NCI-H446 (cell line): Measurements from ENCODE around the gene UXT.
"Not testable (repeated sequence)": the region's sequence is repeated elsewhere in the genome, so short reads cannot be mapped to it uniquely, and the experiment has no call there.

Source experiments
- DNase-seq, 2 experiments: peaks; one replicate each; lab custom pipeline; 2025; lab: John Stamatoyannopoulos, UW

Gene UXT, protein sequence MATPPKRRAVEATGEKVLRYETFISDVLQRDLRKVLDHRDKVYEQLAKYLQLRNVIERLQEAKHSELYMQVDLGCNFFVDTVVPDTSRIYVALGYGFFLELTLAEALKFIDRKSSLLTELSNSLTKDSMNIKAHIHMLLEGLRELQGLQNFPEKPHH

GRCh38 chrX:47658684-47659420 lies at the start of gene UXT:
UXT (minus strand) TSS chrX:47659180; CDS start chrX:47658927, 253 bp downstream.
- peak; percentile 89 to 94 for DNase-seq

DNA sequence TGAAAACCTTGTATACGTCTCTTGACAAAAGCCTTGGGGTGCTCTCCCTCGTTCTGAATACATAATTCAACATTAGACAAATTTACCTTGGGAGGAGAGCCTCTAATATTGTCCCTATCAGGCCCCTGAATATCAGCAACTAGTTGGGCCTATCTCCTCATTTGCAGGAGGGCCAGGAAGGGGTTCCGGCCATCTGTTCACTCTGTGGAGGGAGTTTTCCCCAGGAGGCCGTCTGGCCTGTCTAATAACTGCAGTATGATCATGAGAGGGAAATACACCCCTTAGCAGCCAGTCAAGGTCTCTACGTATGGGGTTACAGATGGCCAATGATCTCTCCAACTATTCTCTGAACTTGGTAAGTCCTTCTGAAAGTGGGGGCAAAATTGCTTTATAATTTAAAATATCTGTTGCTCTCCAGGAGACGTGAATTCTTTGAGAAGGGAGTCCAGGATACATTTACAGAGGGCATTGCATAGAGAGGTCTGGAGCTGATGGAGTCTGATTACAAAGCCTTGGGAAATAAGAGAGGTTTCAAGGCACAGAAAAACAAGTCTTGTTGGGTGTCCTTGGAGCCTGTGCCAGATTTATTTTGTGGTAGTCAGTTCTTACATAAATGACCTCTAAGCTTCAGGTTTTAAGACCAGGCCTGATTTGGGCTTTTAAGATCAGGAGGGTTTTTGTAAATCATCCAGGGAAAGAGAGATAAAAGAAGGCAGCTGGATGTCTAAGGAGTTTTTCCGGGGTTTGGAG lies 48.2 kb upstream of the UXT start:
- DNase-seq: no peak

DNA sequence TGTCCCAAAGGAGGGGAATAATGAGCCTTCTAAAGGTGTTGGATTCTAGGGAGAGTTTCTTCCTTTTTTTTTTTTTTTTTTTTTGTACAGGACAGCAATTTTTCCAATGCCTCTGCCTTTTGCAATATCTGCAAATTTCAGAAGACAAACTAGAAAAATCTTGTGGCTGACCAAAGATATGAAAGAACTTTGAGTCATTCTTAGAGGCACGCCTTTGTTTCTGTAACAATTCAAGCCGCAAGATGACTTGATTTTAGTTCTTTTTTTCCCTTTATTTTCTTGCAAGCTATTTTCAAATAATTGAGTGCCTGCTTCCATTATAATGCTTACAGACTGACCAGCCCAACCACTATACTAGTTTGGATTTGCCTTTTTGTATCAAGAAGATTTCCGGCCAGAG lies 47.6 kb upstream of the UXT start:
- DNase-seq: no peak

DNA sequence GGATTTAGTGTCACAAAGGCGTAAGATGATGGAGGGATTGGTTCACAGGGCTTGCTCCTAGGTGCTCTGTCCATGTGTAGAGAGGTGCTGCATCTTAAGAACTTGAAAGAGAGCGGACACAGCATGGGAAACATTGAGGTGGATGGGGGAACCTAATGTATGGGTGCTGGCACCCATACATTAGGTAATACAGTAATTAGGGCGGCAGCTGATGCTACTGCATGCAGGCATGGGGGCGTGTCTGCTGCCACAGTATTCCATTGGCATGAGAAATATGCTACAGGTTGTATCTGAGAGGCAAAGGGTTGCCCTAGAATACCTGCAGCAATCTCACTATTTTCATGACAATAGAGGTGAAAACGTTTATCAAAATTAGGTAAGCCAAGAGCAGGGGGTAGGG lies 45.8 kb upstream of the UXT start:
- DNase-seq: no peak

DNA sequence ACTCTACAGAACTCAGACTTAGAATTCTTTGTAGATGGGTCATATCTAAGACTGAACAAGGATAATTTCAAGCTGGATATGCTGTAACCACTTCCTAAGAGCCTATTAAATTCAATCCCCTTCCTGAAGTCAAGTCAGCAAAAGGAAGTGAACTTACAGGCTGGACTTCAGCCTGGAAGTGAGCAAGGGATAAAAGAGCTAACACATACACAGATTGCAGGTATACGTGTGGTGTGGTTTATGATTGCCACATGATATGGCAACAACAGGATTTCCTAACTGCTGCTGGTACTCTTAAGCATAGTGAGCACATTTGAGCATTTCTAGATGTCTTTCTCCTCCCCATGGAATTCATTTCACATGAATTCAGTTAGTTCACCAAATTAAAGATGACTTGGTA lies 38.2 kb upstream of the UXT start:
- no peak for DNase-seq

GRCh38 chrX:47690175-47690574 lies 31.2 kb upstream of the UXT start:
- no peak for DNase-seq

DNA sequence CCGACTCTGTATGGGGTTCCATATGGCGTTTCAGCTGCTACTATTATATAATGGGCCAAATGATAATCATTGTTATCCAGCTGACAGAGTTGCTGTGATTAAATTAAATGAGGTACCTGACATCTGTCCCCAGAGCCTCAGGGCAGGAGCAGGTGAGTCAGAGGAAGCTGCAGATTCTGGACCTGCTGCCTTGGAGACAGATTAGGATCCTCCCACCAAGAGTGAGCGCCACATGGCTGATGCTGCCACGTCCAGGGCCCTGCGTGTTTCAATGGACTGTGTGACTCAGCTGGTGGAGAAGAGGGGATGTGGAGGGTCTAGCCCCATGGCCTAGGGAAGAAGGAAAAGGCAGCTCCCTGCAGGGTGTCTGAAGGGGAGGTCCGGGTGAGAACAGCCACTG lies 28.3 kb upstream of the UXT start:
- no peak for DNase-seq

- DNase-seq: no peak
These were observed 24.8 kb upstream of the UXT start for GRCh38 chrX:47683829-47684205.

DNA sequence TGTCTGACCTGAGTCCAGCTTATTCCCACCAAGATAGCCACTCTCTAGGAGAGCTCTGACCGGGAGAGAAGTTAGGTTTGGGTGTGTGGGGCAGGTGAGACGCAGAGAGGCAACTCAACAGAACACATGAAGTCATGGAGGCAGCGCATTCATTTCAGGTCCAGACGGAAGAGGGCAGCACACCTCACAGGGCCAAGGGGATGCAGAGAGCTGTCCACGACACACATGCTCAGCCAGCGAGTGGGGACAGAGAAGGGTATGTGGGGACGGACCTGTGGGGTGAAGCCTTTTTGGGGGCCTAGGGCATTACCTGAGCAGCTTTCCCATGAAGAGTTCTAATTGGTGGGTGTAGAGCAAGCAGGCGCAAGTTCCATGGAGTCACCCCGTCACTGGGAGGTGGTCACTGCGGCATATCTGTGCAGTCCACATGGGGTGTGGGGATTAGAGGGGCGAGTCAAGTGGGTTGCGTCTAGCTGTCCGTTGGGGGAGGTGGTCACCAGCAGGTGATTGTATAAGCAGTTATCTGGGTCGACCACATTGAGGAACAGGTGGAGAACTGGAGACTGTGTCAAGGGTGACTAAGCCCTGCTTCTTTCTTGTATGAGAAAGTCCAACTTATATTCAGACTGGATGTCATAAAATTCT lies 24.3 kb upstream of the UXT start:
- no peak for DNase-seq

- not testable (repeated sequence) for DNase-seq
These were observed 17.2 kb upstream of the UXT start for GRCh38 chrX:47675959-47676859.

GRCh38 chrX:47674776-47675175 lies 15.8 kb upstream of the UXT start:
- DNase-seq: no peak

GRCh38 chrX:47665797-47666196 lies 6.8 kb upstream of the UXT start:
- not testable (repeated sequence) for DNase-seq

DNA sequence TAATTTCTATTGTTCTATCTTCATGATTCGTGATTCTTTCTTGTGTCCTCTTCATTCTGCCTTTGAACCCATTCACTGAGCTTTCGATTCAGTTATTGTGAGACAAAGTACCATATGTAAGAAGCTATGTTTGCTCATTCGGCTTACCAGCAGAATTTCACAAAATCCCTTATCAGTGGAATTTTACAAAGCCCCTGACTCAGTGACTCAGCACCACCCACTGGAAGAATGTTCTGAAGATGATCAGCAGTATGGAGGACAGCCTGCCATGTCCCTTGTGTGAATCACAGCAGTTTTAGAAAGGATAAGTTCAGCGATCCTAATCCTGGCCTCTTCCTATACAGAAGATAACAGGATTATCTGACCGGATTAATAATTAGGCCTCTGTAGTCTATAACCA lies 5.8 kb upstream of the UXT start:
- DNase-seq: no peak

DNA sequence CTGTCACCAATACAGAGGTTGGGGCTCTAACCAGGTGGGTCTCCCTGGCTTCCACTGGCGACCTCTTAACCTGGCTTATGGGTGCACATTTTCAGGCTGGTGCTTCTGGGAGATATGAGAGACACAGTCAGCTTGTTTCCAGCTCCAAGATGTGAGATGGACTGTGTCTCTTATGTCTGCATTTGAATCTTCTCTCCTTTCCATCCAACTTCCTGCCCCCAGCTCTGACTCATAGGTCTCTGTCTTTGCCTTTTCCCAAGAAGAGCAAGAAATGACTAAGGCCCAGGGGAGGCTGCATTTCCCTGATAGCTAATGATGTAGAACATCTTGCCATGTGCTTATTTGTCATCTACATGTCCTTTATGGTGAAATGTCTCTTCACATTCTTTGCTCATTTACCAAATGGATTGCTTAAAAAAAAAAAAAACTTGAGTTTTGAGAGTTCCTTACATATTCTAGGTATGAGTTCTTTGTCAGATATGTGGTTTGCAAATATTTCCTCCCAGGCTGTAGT lies 3.2 kb upstream of the UXT start:
- DNase-seq: no peak

DNA sequence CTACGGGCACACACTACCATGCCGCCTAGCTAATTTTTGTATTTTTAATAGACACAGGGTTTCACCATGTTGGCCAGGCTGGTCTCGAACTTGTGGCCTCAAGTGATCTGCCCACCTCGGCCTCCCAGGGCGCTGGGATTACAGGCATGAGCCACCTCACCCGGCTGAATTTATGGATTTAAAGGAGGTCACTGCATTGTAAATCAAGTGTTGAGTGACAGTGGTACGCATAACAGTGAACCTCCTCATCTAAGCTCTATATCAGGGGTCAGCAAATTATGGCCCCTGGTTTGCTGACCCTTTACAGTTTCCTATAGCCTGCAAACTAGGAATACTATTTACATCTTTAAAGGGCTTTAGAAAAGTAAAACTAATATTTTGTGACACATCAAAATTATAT lies 2.6 kb upstream of the UXT start:
- DNase-seq: no peak

- no peak for DNase-seq
These were observed 394 bp upstream of the UXT start for GRCh38 chrX:47659421-47659726.

DNA sequence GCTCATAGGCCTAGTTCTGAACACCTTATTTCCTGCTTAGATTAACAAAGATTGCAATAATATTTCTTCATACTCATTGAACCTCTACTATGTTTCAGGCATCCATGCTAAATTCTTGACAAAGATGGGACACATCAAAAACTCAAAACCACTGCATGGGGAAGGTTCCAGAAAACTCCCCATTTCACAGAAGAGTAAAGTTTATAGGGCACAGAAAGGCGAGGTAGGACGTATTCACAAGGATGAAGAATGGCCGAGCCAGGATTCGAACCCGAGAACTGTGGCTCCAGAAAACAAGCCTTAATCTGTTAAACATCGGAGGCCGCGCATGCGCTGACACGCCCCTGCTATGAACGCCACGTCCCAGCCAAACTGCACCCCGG lies 688 bp downstream of the UXT start:
- DNase-seq: no peak

DNA sequence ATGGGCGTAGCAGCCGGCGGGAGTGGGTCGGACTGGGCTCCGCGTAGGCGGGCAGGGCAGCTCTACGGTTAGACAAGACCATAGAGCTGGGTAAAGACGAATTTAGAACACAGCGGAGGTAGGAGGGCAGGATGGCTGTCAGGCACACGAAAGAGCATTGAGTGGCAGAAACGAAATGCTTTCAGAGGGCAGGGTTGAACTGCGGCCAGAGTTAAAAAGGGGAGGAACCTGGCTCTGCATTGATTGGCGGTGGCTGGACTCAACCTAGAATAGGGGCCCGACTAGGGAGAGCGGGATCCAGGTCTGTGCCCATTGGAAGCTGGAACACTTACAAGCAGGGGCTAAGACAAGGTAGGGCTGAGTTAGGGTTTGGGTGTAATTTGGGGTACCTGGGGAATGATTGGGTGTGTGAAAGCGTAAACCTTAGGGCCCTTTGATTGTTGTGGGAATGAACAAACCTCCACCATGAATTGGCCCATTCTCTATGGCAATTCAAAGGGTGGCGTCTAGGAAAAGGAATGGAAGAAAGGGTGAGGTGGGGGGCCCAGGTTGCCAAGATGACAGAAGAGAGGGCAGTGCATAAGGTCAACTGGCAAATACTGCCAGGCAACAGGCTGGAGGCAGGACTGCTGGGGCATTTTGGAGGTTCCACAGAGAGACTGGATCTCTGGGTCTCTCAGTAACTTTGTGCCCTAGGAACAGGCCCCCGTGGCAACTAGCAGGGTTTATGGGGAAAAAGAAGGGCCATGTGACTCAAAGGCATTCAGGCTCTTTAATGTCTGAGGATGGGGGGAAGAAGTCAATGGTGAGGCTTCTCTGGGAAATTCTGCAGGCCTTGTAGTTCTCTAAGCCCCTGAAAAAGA lies 7.7 kb downstream of the UXT start:
- DNase-seq: no peak

DNA sequence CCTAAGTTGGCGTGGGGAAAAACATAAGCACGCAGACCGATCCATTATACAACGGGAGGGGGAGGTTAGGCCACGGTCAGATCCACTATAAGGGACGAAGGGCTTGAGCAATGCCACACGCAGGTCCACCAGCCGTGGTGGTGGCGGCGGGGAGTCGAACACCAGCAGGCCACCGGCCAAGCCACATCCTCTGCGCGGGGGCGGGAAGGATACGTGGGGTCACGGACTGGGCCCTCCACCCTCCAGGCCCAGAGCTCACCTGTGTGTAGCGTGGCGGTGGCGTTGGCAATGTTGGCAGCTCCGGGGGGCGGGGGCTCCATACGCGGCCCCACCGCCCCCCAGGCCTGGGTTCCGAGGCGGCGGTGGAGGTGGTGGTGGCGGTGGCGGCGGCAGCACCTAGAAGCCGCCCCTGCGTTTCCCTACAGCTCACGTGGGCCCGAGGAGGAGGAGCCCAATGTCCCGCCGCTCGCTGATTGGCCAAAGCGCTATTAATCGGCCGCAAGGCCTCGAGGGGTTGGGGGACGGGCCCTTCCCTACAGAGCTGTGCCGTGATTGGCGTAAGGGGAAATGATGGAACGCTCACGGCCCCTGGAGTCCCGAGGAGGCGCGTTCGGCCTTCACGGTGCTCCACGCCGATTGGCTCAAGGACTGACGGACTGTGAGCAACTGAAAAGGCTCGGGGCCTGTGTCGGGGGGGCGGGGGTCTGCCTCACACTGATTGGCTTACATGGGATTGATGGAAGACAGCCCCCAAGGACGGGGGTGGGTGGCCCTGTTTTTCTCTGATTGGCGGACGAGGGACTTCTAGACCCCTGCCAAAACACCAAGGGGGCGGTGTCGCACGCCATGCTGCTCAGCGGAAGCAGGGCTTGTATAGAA lies 8.6 kb downstream of the UXT start, which contains the start of gene ELK1:
TSS of gene ELK1 (minus strand) at position 400 of the 879 bp plus-strand sequence. CDS start 9,122 bp downstream, outside the sequence.
- peak; percentile 94 to 97 for DNase-seq

DNA sequence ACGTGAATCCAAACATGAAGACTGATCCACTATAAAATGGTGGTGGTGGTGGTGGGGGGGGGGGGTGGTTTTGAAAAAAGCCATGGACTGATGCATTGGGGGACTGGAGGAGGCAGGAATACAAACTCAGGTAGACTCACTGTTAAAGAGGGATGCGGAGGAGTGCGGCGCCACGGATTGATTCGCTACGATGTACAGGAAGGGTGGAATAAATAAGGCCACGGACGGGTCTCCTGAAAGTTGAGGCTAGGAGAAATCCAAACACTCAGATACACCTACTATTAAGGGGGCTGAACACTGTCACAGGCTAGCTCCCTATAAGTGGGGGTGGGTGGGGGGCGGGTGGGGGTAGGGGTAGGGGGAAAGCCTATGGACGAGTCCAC lies 9.2 kb downstream of the UXT start:
- DNase-seq: no peak
